IPS-15b (cell line): Measurements from ENCODE around the gene SNAP47.

Source experiments
- H3K27me3 ChIP-seq: one replicate; pipeline ENCODE4 v1.6.1; 2013; ENCODE audit warnings: low read length; ENCODE audit not compliant: control insufficient read depth, insufficient read depth
- H3K36me3 ChIP-seq: one replicate; pipeline ENCODE4 v1.6.1; 2013; ENCODE audit warnings: low read length; ENCODE audit not compliant: control insufficient read depth, insufficient read depth
- H3K4me1 ChIP-seq: one replicate; pipeline ENCODE4 v1.6.1; 2013; ENCODE audit warnings: mild to moderate bottlenecking, low read length; ENCODE audit not compliant: control insufficient read depth, insufficient read depth
- H3K4me3 ChIP-seq: one replicate; pipeline ENCODE4 v1.5.1; 2013; ENCODE audit warnings: low read depth, low read length
- H3K9ac ChIP-seq: one replicate; pipeline ENCODE4 v1.6.1; 2013; ENCODE audit warnings: low read depth, mild to moderate bottlenecking, low read length
- H3K9me3 ChIP-seq: one replicate; pipeline ENCODE4 v1.6.1; 2013; ENCODE audit warnings: mild to moderate bottlenecking, low read length; ENCODE audit not compliant: control insufficient read depth, insufficient read depth

SNAP47 gene

GRCh38 chr1:227793079-227793947, 58.1 kb downstream of the SNAP47 start:
- Histone ChIP-seq H3K27me3 (peaks cover 5% of the 10 kb centered on the region), H3K4me1 (peaks cover 2% of the 10 kb centered on the region), H3K36me3 (no peaks in the 10 kb centered on the region), H3K9ac (no peak overlapping the region), H3K9me3 (no peaks in the 10 kb centered on the region), H3K4me3 (no peak overlapping the region)

GRCh38 chr1:227793948-227794816, 58.9 kb downstream of the SNAP47 start:
- Histone ChIP-seq H3K27me3 (peaks cover 3% of the 10 kb centered on the region), H3K36me3 (no peaks in the 10 kb centered on the region), H3K4me1 (peaks cover 2% of the 10 kb centered on the region), H3K4me3 (no peak overlapping the region), H3K9ac (no peak overlapping the region), H3K9me3 (no peaks in the 10 kb centered on the region)

GRCh38 chr1:227794817-227795192, 59.6 kb downstream of the SNAP47 start:
- no peaks in the 10 kb centered on the region for H3K27me3 ChIP-seq
- no peak overlapping the region for H3K4me3 ChIP-seq
- H3K9ac ChIP-seq: no peak overlapping the region
- H3K4me1 ChIP-seq: peaks cover 2% of the 10 kb centered on the region
- no peaks in the 10 kb centered on the region for H3K9me3 ChIP-seq
- no peaks in the 10 kb centered on the region for H3K36me3 ChIP-seq

DNA sequence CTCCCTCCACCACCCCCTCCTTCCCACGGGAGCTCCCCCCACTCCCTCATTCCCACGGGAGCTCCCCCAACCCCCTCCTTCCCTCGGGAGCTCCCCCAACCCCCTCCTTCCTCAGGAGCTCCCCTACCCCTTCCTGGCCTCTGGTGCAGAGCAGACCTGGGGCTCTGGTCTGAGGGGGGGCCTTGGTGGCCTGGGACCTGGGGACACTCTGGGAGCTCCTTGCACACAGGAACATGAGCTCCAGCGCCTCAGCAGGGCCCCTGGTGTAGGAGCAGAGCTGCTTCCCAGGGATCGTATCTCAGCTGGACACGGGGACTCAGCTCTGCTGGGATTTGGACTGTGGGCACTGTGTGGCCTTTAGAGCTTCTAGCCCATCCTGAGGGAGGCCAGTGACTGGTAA, 60.5 kb downstream of the SNAP47 start:
- no peak overlapping the region for H3K4me3 ChIP-seq
- H3K9ac ChIP-seq: no peak overlapping the region
- no peaks in the 10 kb centered on the region for H3K27me3 ChIP-seq
- H3K9me3 ChIP-seq: no peaks in the 10 kb centered on the region
- peaks cover 2% of the 10 kb centered on the region for H3K4me1 ChIP-seq
- H3K36me3 ChIP-seq: no peaks in the 10 kb centered on the region

- Histone ChIP-seq H3K4me1 (peaks cover 2% of the 10 kb centered on the region), H3K9ac (no peak overlapping the region)
Measured at GRCh38 chr1:227796359-227796915, 61.2 kb downstream of the SNAP47 start.

DNA sequence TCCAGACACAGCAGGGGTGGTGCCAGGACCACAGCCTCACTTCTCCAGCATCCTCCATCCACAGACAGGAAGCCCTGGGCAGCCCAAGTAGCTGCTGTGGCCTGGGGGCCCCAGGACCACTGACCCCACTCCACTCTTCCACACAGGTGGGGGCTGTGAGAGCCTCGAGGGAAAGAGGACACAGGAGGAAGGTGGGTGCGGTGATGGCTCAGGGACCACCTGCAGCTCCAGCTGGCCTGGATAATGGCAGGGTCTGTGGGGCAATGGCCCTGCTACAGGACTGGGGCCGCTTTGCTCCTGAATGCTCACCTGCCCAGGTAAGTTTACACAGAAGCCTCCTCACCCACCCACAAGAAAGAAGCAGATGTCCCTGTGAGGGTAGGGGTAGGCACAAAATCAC, 61.9 kb downstream of the SNAP47 start:
- no peaks in the 10 kb centered on the region for H3K36me3 ChIP-seq
- H3K9me3 ChIP-seq: no peaks in the 10 kb centered on the region
- no peak overlapping the region for H3K9ac ChIP-seq
- H3K27me3 ChIP-seq: no peaks in the 10 kb centered on the region
- peaks cover 2% of the 10 kb centered on the region for H3K4me1 ChIP-seq
- no peak overlapping the region for H3K4me3 ChIP-seq

More at GRCh38 chr1:227796359-227796915, 61.2 kb downstream of the SNAP47 start:
- Histone ChIP-seq H3K9me3 (no peaks in the 10 kb centered on the region), H3K27me3 (no peaks in the 10 kb centered on the region), H3K4me3 (no peak overlapping the region), H3K36me3 (no peaks in the 10 kb centered on the region)

DNA sequence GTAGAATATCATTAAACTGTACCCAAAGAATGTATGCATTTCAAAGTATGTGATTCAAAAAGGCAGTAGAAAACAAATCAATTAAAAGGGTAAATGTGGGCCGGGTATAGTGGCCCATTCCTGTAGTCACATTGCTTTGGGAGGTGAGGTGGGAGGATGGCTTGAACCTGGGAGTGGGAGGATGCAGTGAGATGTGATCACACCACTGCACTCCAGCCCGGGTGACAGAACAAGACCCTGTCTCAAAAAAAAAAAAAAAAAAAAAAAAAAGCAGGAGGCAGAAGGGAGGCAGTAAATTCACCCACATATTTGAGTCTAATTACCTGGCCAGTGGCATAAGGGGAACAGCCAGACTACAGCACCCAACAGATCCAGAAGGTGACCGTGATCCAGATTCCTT, 62.4 kb downstream of the SNAP47 start:
- H3K36me3 ChIP-seq: no peaks in the 10 kb centered on the region
- H3K4me3 ChIP-seq: no peak overlapping the region
- H3K4me1 ChIP-seq: peaks cover 2% of the 10 kb centered on the region
- no peaks in the 10 kb centered on the region for H3K27me3 ChIP-seq
- no peak overlapping the region for H3K9ac ChIP-seq
- H3K9me3 ChIP-seq: no peaks in the 10 kb centered on the region

GRCh38 chr1:227798078-227798802, 63.0 kb downstream of the SNAP47 start:
- Histone ChIP-seq H3K9ac (no peak overlapping the region), H3K4me1 (peaks cover 2% of the 10 kb centered on the region), H3K4me3 (no peak overlapping the region), H3K9me3 (no peaks in the 10 kb centered on the region), H3K27me3 (no peaks in the 10 kb centered on the region), H3K36me3 (no peaks in the 10 kb centered on the region)

DNA sequence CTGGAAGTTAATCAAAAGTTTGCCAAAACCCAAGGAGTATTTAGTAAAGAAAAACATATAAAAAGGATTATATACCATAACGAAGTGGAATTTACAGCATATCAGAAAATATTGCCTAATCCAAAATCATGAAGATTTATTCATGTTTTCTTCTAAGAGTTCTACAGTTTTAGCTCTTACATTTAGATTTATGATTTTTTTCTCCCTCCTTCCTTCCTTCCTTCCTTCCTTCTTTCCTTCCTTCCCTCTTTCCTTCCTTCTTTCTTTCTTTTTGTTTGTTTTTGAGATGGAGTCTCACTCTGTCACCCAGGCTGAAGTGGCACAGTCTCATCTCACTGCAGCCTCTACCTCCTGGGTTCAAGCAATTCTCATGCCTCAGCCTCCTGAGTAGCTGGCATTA, 64.5 kb downstream of the SNAP47 start:
- no peaks in the 10 kb centered on the region for H3K9me3 ChIP-seq
- no peaks in the 10 kb centered on the region for H3K36me3 ChIP-seq
- no peak overlapping the region for H3K9ac ChIP-seq
- H3K4me1 ChIP-seq: no peaks in the 10 kb centered on the region
- no peak overlapping the region for H3K4me3 ChIP-seq
- H3K27me3 ChIP-seq: no peaks in the 10 kb centered on the region

GRCh38 chr1:227803933-227804332, 68.7 kb downstream of the SNAP47 start:
- H3K36me3 ChIP-seq: no peaks in the 10 kb centered on the region
- H3K4me1 ChIP-seq: no peaks in the 10 kb centered on the region
- no peak overlapping the region for H3K4me3 ChIP-seq
- H3K27me3 ChIP-seq: no peaks in the 10 kb centered on the region
- H3K9me3 ChIP-seq: no peaks in the 10 kb centered on the region
- H3K9ac ChIP-seq: no peak overlapping the region

DNA sequence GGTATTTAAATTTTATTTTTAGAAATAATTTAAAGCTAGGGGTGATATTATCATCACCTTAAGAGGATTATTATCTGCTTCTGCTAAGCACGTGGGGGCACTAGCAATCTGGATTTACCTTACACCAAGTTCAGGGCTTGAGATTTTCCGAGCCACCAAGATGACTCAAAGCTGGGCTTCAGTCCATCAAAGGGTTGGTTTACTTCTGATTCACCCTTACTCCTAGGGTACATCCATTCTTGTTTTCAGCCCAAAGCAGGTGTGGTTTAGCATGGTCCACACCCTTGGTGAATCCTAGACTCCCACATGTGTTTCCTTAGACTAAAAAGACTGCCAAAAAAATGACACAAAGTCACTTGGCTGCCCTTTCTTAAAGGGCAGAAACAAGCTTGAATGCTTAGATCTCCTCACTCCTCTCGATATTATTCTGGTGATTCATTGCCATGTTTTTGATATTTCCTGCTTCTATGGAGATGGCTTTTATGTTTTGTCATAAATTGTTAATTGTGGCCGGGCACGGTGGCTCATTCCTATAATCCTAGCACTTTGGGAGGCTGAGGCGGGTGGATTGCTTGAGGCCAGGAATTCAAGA, 70.5 kb downstream of the SNAP47 start:
- Histone ChIP-seq H3K9me3 (no peaks in the 10 kb centered on the region), H3K36me3 (no peaks in the 10 kb centered on the region), H3K9ac (no peak overlapping the region), H3K4me1 (no peaks in the 10 kb centered on the region), H3K27me3 (no peaks in the 10 kb centered on the region), H3K4me3 (no peak overlapping the region)
